ENCODE data around the gene GDF15. TPM values are rescaled to one million over a fixed set of nuclear protein-coding genes. Genes with fewer than 3 reads are reported as not detected.

The GDF15 gene
- total and polyA plus RNA-seq, 12 donors = 0.33 to 29.2 (median 4.5) TPM

- DNase-seq = peak in 2 of 7 donors; percentile 22 to 69
- peaks cover 20 to 42% of the 10 kb centered on the region in 2 donors for H3K4me1 ChIP-seq (replicated peaks in 1 of 2)
- no peaks in the 10 kb centered on the region for H3K9me3 ChIP-seq (replicated peaks in 1 of 3)
- peak overlapping the region in 1 of 5 donors; percentile 49 for H3K27ac ChIP-seq
- H3K4me3 ChIP-seq = no peak overlapping the region
- intact Hi-C loops (cut with DNase I) = no loop called here
- no peaks in the 10 kb centered on the region for H3K36me3 ChIP-seq (replicated peaks in 1 of 2)
- TF ChIP-seq CTCF (IDR thresholded peaks at IDR 0.05) (no peak), POLR2A (IDR thresholded peaks at IDR 0.05) (no peak)
- WGBS, 4 donors = 83 to 86% (median 85%) methylated on average over 14 to 21 of the region's 21 CpGs
- no peaks in the 10 kb centered on the region for H3K27me3 ChIP-seq
Measured at GRCh38 chr19:18423258-18424020, 37.5 kb downstream of the GDF15 start.

- no peak overlapping the region for H3K4me3 ChIP-seq
- intact Hi-C loops (cut with DNase I) = no loop called here
- peak overlapping the region in 1 of 5 donors; percentile 53 for H3K27ac ChIP-seq
- no peaks in the 10 kb centered on the region for H3K9me3 ChIP-seq (replicated peaks in 1 of 3)
- whole genome bisulfite sequencing, 4 donors = 74 to 83% (median 80%) methylated on average over 21 to 22 of the region's 22 CpGs
- H3K36me3 ChIP-seq (replicated peaks in 1 of 2) = no peaks in the 10 kb centered on the region
- H3K27me3 ChIP-seq = no peaks in the 10 kb centered on the region
- H3K4me1 ChIP-seq (replicated peaks in 1 of 2) = peaks cover 20 to 45% of the 10 kb centered on the region in 2 donors
- TF ChIP-seq POLR2A (IDR thresholded peaks at IDR 0.05) = no peak
- no peak for TF ChIP-seq CTCF (IDR thresholded peaks at IDR 0.05)
- DNase-seq = peak in 3 of 7 donors; percentile 15 to 30 (median 27)
Measured at GRCh38 chr19:18424122-18424889, 38.3 kb downstream of the GDF15 start.

- peaks cover 22 to 50% of the 10 kb centered on the region in 2 donors for H3K4me1 ChIP-seq (replicated peaks in 1 of 2)
Measured at GRCh38 chr19:18424890-18425514, 39.0 kb downstream of the GDF15 start.

More at GRCh38 chr19:18424890-18425514, 39.0 kb downstream of the GDF15 start:
- Histone ChIP-seq H3K27ac (peak overlapping the region in 2 of 5 donors; percentile 53 to 63), H3K4me3 (no peak overlapping the region), H3K36me3 (replicated peaks in 1 of 2) (no peaks in the 10 kb centered on the region), H3K9me3 (replicated peaks in 1 of 3) (no peaks in the 10 kb centered on the region), H3K27me3 (no peaks in the 10 kb centered on the region)
- peak in 1 of 7 donors; percentile 23 for DNase-seq
- TF ChIP-seq POLR2A (IDR thresholded peaks at IDR 0.05) = no peak
- TF ChIP-seq CTCF (IDR thresholded peaks at IDR 0.05) = no peak
- WGBS, 4 donors = 82 to 89% (median 83%) methylated on average over 11 to 17 of the region's 17 CpGs
- intact Hi-C loops (cut with DNase I) = no loop called here

Measured in adrenal gland (tissue), 12 donors.